Renal cortical epithelial cell (primary cell): ENCODE results near the gene RAB40A. TPM values are rescaled to one million over a fixed set of nuclear protein-coding genes. Genes with fewer than 3 reads are reported as not detected.

Experiments
- DNase-seq: peaks from one replicate; pipeline ENCODE4 v3.0.0-alpha.2; 2011; ENCODE audit warnings: low read depth
- total RNA-seq: library from RNA; depleted of rRNA; stranded (reverse); fragments of >200 nt; gene quantifications from 2 replicates; pipeline ENCODE4 v1.2.3, GENCODE V29; 2014

Gene RAB40A
- total RNA-seq: 0.25 TPM in 1 of 2 replicates, not detected in the other

GRCh38 chrX:103519389-103519788 is at the start of gene RAB40A:
Gene RAB40A, minus strand, starts transcription at chrX:103519489. Its CDS starts 18,733 bp downstream, at chrX:103500756.
- DNase-seq: no peak

GRCh38 chrX:103565752-103566151 is 46.5 kb upstream of the RAB40A start:
- peak; percentile 33 for DNase-seq

GRCh38 chrX:103565197-103565596 is 45.9 kb upstream of the RAB40A start:
- DNase-seq: no peak

- no peak for DNase-seq
These were observed 43.5 kb upstream of the RAB40A start for GRCh38 chrX:103562801-103563200.

GRCh38 chrX:103560256-103560655 is 41.0 kb upstream of the RAB40A start:
- no peak for DNase-seq

- DNase-seq: peak; percentile 21
These were observed 37.8 kb upstream of the RAB40A start for GRCh38 chrX:103556963-103557612.

GRCh38 chrX:103554687-103555424 is 35.6 kb upstream of the RAB40A start:
- DNase-seq: peak; percentile 62

GRCh38 chrX:103552236-103552635 is 32.9 kb upstream of the RAB40A start:
- DNase-seq: no peak

GRCh38 chrX:103550415-103551051 is 31.2 kb upstream of the RAB40A start:
- no peak for DNase-seq

- DNase-seq: no peak
These were observed 30.6 kb upstream of the RAB40A start for GRCh38 chrX:103549916-103550315.

GRCh38 chrX:103540145-103540544 is 20.9 kb upstream of the RAB40A start:
- DNase-seq: peak; percentile 7

- no peak for DNase-seq
These were observed 20.4 kb upstream of the RAB40A start for GRCh38 chrX:103539695-103540094.

GRCh38 chrX:103538728-103539127 is 19.4 kb upstream of the RAB40A start:
- DNase-seq: peak; percentile 7

- no peak for DNase-seq
These were observed 18.6 kb upstream of the RAB40A start for GRCh38 chrX:103537871-103538387.

- no peak for DNase-seq
These were observed 17.4 kb upstream of the RAB40A start for GRCh38 chrX:103536732-103537131.

GRCh38 chrX:103536071-103536470 is 16.8 kb upstream of the RAB40A start:
- peak; percentile 7 for DNase-seq

GRCh38 chrX:103535206-103535605 is 15.9 kb upstream of the RAB40A start:
- DNase-seq: no peak

GRCh38 chrX:103533511-103534216 is 14.4 kb upstream of the RAB40A start:
- peak; percentile 55 for DNase-seq

GRCh38 chrX:103531002-103531401 is 11.7 kb upstream of the RAB40A start:
- no peak for DNase-seq

- no peak for DNase-seq
These were observed 11.3 kb upstream of the RAB40A start for GRCh38 chrX:103530545-103530944.

- DNase-seq: no peak
These were observed 10.3 kb upstream of the RAB40A start for GRCh38 chrX:103529550-103529949.

- DNase-seq: no peak
These were observed 5.5 kb upstream of the RAB40A start for GRCh38 chrX:103524747-103525146.
